K562 (cell line): ENCODE measurements around the gene SRM. TPM values are rescaled to one million over a fixed set of nuclear protein-coding genes. Genes with fewer than 3 reads are reported as not detected.

Source experiments
- CBX8 ChIP-seq: fragments of 200-600 bp; sonication (generic); IDR thresholded peaks from 2 replicates; pipeline ENCODE4 v1.6.1; 2012; ENCODE audit warnings: borderline replicate concordance, mixed run types, low read depth, mild to moderate bottlenecking, moderate library complexity, mixed read lengths, low read length, control low read depth, inconsistent platforms; ENCODE audit not compliant: poor library complexity, severe bottlenecking; ENCODE audit errors: extremely low read depth
- GABPB1 ChIP-seq: sonication (generic); formaldehyde crosslinking; IDR thresholded peaks from 2 replicates; pipeline ENCODE4 v1.8.0; 2022; ENCODE audit warnings: mild to moderate bottlenecking, missing genetic modification reagents
- MTA3 ChIP-seq: fragments of 450-650 bp; formaldehyde crosslinking; IDR thresholded peaks from 2 replicates; pipeline ENCODE4 v1.6.1; 2017; ENCODE audit warnings: mild to moderate bottlenecking, borderline replicate concordance
- PTTG1 ChIP-seq: fragments of 450-650 bp; IDR thresholded peaks from 2 replicates; pipeline ENCODE4 v1.6.1; 2016; ENCODE audit warnings: low read depth, mild to moderate bottlenecking, missing genetic modification characterization, missing compliant biosample characterization
- SREBF2 ChIP-seq: sonication (generic); formaldehyde crosslinking; IDR thresholded peaks from 2 replicates; pipeline ENCODE4 v1.4.0; 2020; ENCODE audit warnings: mild to moderate bottlenecking, missing genetic modification reagents
- YY1 ChIP-seq, 3 experiments: IDR thresholded peaks; 2 replicates each; pipeline ENCODE4 v1.6.1; 2011; ENCODE audit warnings: low read length in 2 of 3, mild to moderate bottlenecking in 2 of 3, moderate library complexity in 2 of 3, borderline replicate concordance in 1 of 3, control low read depth in 1 of 3, low read depth in 1 of 3; ENCODE audit not compliant: insufficient read depth in 3 of 3, insufficient replicate concordance in 2 of 3, control insufficient read depth in 1 of 3, insufficient read length in 1 of 3; ENCODE audit errors: extremely low read depth in 1 of 3
- ZFX ChIP-seq: sonication (generic); formaldehyde crosslinking; IDR thresholded peaks from 2 replicates; pipeline ENCODE4 v1.8.0; 2022; ENCODE audit warnings: mild to moderate bottlenecking, missing genetic modification reagents, moderate library complexity
- ZNF77 ChIP-seq: fragments of 250-450 bp; sonication (Bioruptor Pico); IDR thresholded peaks from 2 replicates; pipeline ENCODE4 v1.5.0; 2020
- polyA plus RNA-seq, 8 experiments: library from polyadenylated mRNA; depleted of rRNA in 4 of 8; stranded (reverse) in 5 of 8; unstranded in 3 of 8; fragments of >200 nt; fragmentation: Nextera tagmentation in 2 of 8; fragmentation: Illumina TruSeq in 1 of 8; extraction: Ambion mirVana in 2 of 8; extraction: Trizol in 1 of 8; gene quantifications; 2 replicates each; pipeline versions ENCODE4 v1.2.1 to v1.2.3, GENCODE V29; 2011 to 2014; ENCODE audit warnings: inconsistent platforms in 1 of 8, missing spikeins in 1 of 8
- total RNA-seq, 7 experiments: library from RNA; depleted of rRNA in 6 of 7; stranded (reverse); fragments of >200 nt in 6 of 7; fragmentation: Illumina TruSeq in 2 of 7; extraction: Trizol in 2 of 7; gene quantifications; 2 replicates each; pipeline versions ENCODE4 v1.2.1 to v1.2.3, GENCODE V29; 2011 to 2021; ENCODE audit warnings: low replicate concordance in 1 of 7
- TF ChIP-seq, protein P1 (sequence below): fragments of 450-650 bp; formaldehyde crosslinking; IDR thresholded peaks from 2 replicates; pipeline ENCODE4 v1.4.0; 2020; ENCODE audit warnings: mild to moderate bottlenecking, mixed read lengths
- TF ChIP-seq, protein P2 (sequence below), 2 experiments: fragments of 450-650 bp; formaldehyde crosslinking in 1 of 2; IDR thresholded peaks; 2 replicates each; pipeline versions ENCODE4 v1.4.0 to v1.6.1; 2014 to 2020; ENCODE audit warnings: mild to moderate bottlenecking in 2 of 2, borderline replicate concordance in 1 of 2, low read depth in 1 of 2
- TF ChIP-seq, protein P3 (sequence below): fragments of 450-650 bp; IDR thresholded peaks from 2 replicates; pipeline ENCODE4 v1.6.1; 2018; ENCODE audit not compliant: partially characterized antibody

SRM gene
- total and polyA plus RNA-seq, 9 of the 15 experiments (the other 6 are each of a cell fraction or from before 2014, with no cell fraction given), result 23.9 to 373 (median 82.5) TPM

DNA sequence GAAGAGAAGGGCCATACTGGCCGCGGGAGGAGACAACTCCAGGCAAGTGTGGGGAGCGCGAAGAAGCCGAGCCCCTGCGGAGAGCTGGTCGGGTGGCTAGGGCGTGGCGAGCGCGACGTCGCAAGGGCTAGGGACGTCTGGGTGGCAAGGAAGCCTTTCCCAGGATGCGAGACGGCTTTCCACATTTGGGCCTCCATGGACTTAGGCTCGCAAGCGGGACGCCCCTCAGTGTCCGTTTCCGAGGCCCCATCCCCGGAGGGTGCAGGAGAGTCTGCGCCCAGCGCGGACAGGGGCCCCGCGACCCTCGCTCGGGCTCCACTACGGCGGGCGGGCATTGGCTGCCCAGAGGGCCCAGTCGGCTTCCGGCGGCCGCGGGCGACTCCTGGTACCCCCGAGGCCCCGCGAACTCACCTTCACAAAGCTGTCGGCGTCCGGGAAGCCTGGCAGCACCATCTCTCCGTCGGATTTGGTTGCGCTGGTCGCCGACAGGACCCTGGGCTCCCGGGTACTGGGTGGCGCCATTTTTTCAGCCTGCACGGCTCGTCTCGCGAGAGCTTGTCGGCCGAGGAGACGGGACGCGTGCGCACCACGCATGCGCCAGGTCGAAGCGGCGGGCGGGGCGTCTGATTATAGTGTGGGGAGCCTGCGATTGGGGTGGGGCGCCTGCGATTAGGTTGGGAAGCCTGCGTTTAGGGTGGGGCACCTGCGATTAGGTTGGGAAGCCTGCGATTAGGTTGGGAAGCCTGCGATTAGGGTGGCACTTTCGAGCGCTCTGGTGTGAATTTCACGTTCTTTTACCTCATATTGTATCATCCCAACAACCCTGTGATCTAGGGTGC, 39.7 kb upstream of the SRM start, which contains the start of gene EXOSC10 (continued):
- TF ChIP-seq, protein P1, sequence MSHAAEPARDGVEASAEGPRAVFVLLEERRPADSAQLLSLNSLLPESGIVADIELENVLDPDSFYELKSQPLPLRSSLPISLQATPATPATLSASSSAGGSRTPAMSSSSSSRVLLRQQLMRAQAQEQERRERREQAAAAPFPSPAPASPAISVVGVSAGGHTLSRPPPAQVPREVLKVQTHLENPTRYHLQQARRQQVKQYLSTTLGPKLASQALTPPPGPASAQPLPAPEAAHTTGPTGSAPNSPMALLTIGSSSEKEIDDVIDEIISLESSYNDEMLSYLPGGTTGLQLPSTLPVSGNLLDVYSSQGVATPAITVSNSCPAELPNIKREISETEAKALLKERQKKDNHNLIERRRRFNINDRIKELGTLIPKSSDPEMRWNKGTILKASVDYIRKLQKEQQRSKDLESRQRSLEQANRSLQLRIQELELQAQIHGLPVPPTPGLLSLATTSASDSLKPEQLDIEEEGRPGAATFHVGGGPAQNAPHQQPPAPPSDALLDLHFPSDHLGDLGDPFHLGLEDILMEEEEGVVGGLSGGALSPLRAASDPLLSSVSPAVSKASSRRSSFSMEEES (CRISPR knock-in tag), result no peak
- TF ChIP-seq CBX8, result no peak
- TF ChIP-seq MTA3, result peak; percentile 49
- TF ChIP-seq ZNF77 (CRISPR knock-in tag), result no peak
- TF ChIP-seq ZFX (CRISPR knock-in tag), result peak; percentile 99
- peak; percentile 68; the same call in 1 of the 2 replicates for TF ChIP-seq GABPB1
- TF ChIP-seq, protein P2, sequence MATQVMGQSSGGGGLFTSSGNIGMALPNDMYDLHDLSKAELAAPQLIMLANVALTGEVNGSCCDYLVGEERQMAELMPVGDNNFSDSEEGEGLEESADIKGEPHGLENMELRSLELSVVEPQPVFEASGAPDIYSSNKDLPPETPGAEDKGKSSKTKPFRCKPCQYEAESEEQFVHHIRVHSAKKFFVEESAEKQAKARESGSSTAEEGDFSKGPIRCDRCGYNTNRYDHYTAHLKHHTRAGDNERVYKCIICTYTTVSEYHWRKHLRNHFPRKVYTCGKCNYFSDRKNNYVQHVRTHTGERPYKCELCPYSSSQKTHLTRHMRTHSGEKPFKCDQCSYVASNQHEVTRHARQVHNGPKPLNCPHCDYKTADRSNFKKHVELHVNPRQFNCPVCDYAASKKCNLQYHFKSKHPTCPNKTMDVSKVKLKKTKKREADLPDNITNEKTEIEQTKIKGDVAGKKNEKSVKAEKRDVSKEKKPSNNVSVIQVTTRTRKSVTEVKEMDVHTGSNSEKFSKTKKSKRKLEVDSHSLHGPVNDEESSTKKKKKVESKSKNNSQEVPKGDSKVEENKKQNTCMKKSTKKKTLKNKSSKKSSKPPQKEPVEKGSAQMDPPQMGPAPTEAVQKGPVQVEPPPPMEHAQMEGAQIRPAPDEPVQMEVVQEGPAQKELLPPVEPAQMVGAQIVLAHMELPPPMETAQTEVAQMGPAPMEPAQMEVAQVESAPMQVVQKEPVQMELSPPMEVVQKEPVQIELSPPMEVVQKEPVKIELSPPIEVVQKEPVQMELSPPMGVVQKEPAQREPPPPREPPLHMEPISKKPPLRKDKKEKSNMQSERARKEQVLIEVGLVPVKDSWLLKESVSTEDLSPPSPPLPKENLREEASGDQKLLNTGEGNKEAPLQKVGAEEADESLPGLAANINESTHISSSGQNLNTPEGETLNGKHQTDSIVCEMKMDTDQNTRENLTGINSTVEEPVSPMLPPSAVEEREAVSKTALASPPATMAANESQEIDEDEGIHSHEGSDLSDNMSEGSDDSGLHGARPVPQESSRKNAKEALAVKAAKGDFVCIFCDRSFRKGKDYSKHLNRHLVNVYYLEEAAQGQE (IDR thresholded peaks at IDR 0.05; ENCODE audit: borderline replicate concordance), result no peak
- TF ChIP-seq, protein P2 (CRISPR knock-in tag; IDR thresholded peaks at IDR 0.05; ENCODE audit: low read depth), result no peak; the same call in 1 of the 2 replicates
- TF ChIP-seq, protein P3, sequence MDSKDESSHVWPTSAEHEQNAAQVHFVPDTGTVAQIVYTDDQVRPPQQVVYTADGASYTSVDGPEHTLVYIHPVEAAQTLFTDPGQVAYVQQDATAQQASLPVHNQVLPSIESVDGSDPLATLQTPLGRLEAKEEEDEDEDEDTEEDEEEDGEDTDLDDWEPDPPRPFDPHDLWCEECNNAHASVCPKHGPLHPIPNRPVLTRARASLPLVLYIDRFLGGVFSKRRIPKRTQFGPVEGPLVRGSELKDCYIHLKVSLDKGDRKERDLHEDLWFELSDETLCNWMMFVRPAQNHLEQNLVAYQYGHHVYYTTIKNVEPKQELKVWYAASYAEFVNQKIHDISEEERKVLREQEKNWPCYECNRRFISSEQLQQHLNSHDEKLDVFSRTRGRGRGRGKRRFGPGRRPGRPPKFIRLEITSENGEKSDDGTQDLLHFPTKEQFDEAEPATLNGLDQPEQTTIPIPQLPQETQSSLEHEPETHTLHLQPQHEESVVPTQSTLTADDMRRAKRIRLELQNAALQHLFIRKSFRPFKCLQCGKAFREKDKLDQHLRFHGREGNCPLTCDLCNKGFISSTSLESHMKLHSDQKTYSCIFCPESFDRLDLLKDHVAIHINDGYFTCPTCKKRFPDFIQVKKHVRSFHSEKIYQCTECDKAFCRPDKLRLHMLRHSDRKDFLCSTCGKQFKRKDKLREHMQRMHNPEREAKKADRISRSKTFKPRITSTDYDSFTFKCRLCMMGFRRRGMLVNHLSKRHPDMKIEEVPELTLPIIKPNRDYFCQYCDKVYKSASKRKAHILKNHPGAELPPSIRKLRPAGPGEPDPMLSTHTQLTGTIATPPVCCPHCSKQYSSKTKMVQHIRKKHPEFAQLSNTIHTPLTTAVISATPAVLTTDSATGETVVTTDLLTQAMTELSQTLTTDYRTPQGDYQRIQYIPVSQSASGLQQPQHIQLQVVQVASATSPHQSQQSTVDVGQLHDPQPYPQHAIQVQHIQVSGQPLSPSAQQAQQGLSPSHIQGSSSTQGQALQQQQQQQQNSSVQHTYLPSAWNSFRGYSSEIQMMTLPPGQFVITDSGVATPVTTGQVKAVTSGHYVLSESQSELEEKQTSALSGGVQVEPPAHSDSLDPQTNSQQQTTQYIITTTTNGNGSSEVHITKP, result peak; percentile 20
- peak; percentile 94 to 98 (median 96) for TF ChIP-seq YY1 (IDR thresholded peaks at IDR 0.05; ENCODE audit: borderline replicate concordance in 1 of 3, control insufficient read depth in 1 of 3, extremely low read depth in 1 of 3, insufficient read depth in 3 of 3, insufficient read length in 1 of 3, insufficient replicate concordance in 2 of 3, low read depth in 1 of 3, low read length in 2 of 3)
- TF ChIP-seq SREBF2 (CRISPR knock-in tag), result no peak
- TF ChIP-seq PTTG1 (tag), result no peak
